Measurements from ENCODE around the gene GRIK4.

Gene GRIK4

GRCh38 chr11:120532832-120533196 is 21.3 kb downstream of the GRIK4 start:
- no peak overlapping the region for H3K4me2 ChIP-seq

GRCh38 chr11:120536091-120536796 is 24.7 kb downstream of the GRIK4 start:
- H3K4me3 ChIP-seq (IDR thresholded peaks at IDR 0.05; ENCODE audit: insufficient read depth, low read depth, low read length), result no peak overlapping the region
- H3K79me2 ChIP-seq (ENCODE audit: insufficient read depth, low read depth), result no peaks in the 10 kb centered on the region
- no peaks in the 10 kb centered on the region for H3K27me3 ChIP-seq (ENCODE audit: insufficient read depth, low read depth)
- H3K9ac ChIP-seq, result no peak overlapping the region
- H2AFZ ChIP-seq (ENCODE audit: low read depth), result no peak overlapping the region
- no peaks in the 10 kb centered on the region for H4K20me1 ChIP-seq (ENCODE audit: insufficient read depth)
- H3K27ac ChIP-seq, result no peak overlapping the region
- H3K4me2 ChIP-seq, result no peak overlapping the region
- no peaks in the 10 kb centered on the region for H3K36me3 ChIP-seq (ENCODE audit: insufficient read depth)
- H3K4me1 ChIP-seq (ENCODE audit: low read depth, poor library complexity, severe bottlenecking), result no peaks in the 10 kb centered on the region
- TF ChIP-seq CTCF (conservative IDR thresholded peaks at IDR 0.05; ENCODE audit: low read depth, low read length), result no peak

More at GRCh38 chr11:120532832-120533196, 21.3 kb downstream of the GRIK4 start:
- Histone ChIP-seq H3K36me3 (ENCODE audit: insufficient read depth) (no peaks in the 10 kb centered on the region), H3K79me2 (ENCODE audit: insufficient read depth, low read depth) (no peaks in the 10 kb centered on the region), H4K20me1 (ENCODE audit: insufficient read depth) (no peaks in the 10 kb centered on the region), H3K4me3 (IDR thresholded peaks at IDR 0.05; ENCODE audit: insufficient read depth, low read depth, low read length) (no peak overlapping the region), H3K27ac (no peak overlapping the region), H3K4me1 (ENCODE audit: low read depth, poor library complexity, severe bottlenecking) (no peaks in the 10 kb centered on the region), H3K9ac (no peak overlapping the region), H3K27me3 (ENCODE audit: insufficient read depth, low read depth) (no peaks in the 10 kb centered on the region), H2AFZ (ENCODE audit: low read depth) (no peak overlapping the region)
- TF ChIP-seq CTCF (conservative IDR thresholded peaks at IDR 0.05; ENCODE audit: low read depth, low read length), result no peak

GRCh38 chr11:120536797-120537169 is 25.2 kb downstream of the GRIK4 start:
- TF ChIP-seq CTCF (conservative IDR thresholded peaks at IDR 0.05; ENCODE audit: low read depth, low read length), result no peak
- no peaks in the 10 kb centered on the region for H3K4me1 ChIP-seq (ENCODE audit: low read depth, poor library complexity, severe bottlenecking)
- H3K4me3 ChIP-seq (IDR thresholded peaks at IDR 0.05; ENCODE audit: insufficient read depth, low read depth, low read length), result no peak overlapping the region
- no peaks in the 10 kb centered on the region for H4K20me1 ChIP-seq (ENCODE audit: insufficient read depth)
- H3K27me3 ChIP-seq (ENCODE audit: insufficient read depth, low read depth), result no peaks in the 10 kb centered on the region
- H2AFZ ChIP-seq (ENCODE audit: low read depth), result no peak overlapping the region
- no peaks in the 10 kb centered on the region for H3K79me2 ChIP-seq (ENCODE audit: insufficient read depth, low read depth)
- no peaks in the 10 kb centered on the region for H3K36me3 ChIP-seq (ENCODE audit: insufficient read depth)
- no peak overlapping the region for H3K9ac ChIP-seq
- no peak overlapping the region for H3K4me2 ChIP-seq
- no peak overlapping the region for H3K27ac ChIP-seq

- Histone ChIP-seq H3K36me3 (ENCODE audit: insufficient read depth) (no peaks in the 10 kb centered on the region), H3K27ac (no peak overlapping the region), H4K20me1 (ENCODE audit: insufficient read depth) (no peaks in the 10 kb centered on the region), H2AFZ (ENCODE audit: low read depth) (no peak overlapping the region), H3K4me3 (IDR thresholded peaks at IDR 0.05; ENCODE audit: insufficient read depth, low read depth, low read length) (no peak overlapping the region), H3K9ac (no peak overlapping the region), H3K79me2 (ENCODE audit: insufficient read depth, low read depth) (no peaks in the 10 kb centered on the region), H3K27me3 (ENCODE audit: insufficient read depth, low read depth) (no peaks in the 10 kb centered on the region), H3K4me2 (no peak overlapping the region), H3K4me1 (ENCODE audit: low read depth, poor library complexity, severe bottlenecking) (no peaks in the 10 kb centered on the region)
- TF ChIP-seq CTCF (conservative IDR thresholded peaks at IDR 0.05; ENCODE audit: low read depth, low read length), result no peak
These were observed 26.4 kb downstream of the GRIK4 start for GRCh38 chr11:120537996-120538395.
